Activated naive CD8-positive, alpha-beta T cell treated with anti-CD3 and anti-CD28 coated beads for 36 hours (primary cell): Measurements from ENCODE around the gene INF2. TPM values are rescaled to one million over a fixed set of nuclear protein-coding genes. Genes with fewer than 3 reads are reported as not detected.

Source experiments
- DNase-seq: peaks from one replicate; pipeline ENCODE4 v3.0.0; 2021
- H3K27ac Mint-ChIP-seq: one replicate; pipeline ENCODE4 v1.8.0; 2022; ENCODE audit warnings: mild to moderate bottlenecking, moderate library complexity, mixed read lengths
- H3K27me3 Mint-ChIP-seq: one replicate; pipeline ENCODE4 v1.8.0; 2022; ENCODE audit warnings: mild to moderate bottlenecking, mixed read lengths
- H3K36me3 Mint-ChIP-seq: one replicate; pipeline ENCODE4 v1.8.0; 2021; ENCODE audit warnings: mild to moderate bottlenecking, mixed read lengths
- H3K4me1 Mint-ChIP-seq: one replicate; pipeline ENCODE4 v1.8.0; 2021; ENCODE audit warnings: mixed read lengths
- H3K4me3 Mint-ChIP-seq: one replicate; pipeline ENCODE4 v1.8.0; 2022; ENCODE audit warnings: mild to moderate bottlenecking, moderate library complexity, mixed read lengths
- H3K9me3 Mint-ChIP-seq: one replicate; pipeline ENCODE4 v1.8.0; 2022; ENCODE audit warnings: mixed read lengths
- total RNA-seq, 2 experiments: library from RNA; stranded (reverse); gene quantifications; one replicate each; pipeline ENCODE4 v1.2.3, GENCODE V29; 2021

The INF2 gene
- total RNA-seq, 2 experiments from 2014 or later: 67.8 TPM

GRCh38 chr14:104732931-104733681, 43.7 kb downstream of the INF2 start:
- Mint-ChIP-seq H3K36me3 (no peaks in the 10 kb centered on the region), H3K27ac (no peak overlapping the region), H3K9me3 (no peaks in the 10 kb centered on the region), H3K4me1 (no peaks in the 10 kb centered on the region), H3K4me3 (no peak overlapping the region), H3K27me3 (no peaks in the 10 kb centered on the region)
- DNase-seq: no peak

- Mint-ChIP-seq H3K4me1 (no peaks in the 10 kb centered on the region), H3K27me3 (no peaks in the 10 kb centered on the region), H3K9me3 (no peaks in the 10 kb centered on the region), H3K4me3 (no peak overlapping the region), H3K27ac (no peak overlapping the region), H3K36me3 (no peaks in the 10 kb centered on the region)
- no peak for DNase-seq
Measured at GRCh38 chr14:104734051-104734587, 44.7 kb downstream of the INF2 start.

GRCh38 chr14:104734601-104734990, 45.2 kb downstream of the INF2 start:
- H3K36me3 Mint-ChIP-seq: no peaks in the 10 kb centered on the region
- H3K4me1 Mint-ChIP-seq: no peaks in the 10 kb centered on the region
- no peak overlapping the region for H3K27ac Mint-ChIP-seq
- no peaks in the 10 kb centered on the region for H3K27me3 Mint-ChIP-seq
- H3K9me3 Mint-ChIP-seq: no peaks in the 10 kb centered on the region
- DNase-seq: no peak
- no peak overlapping the region for H3K4me3 Mint-ChIP-seq

GRCh38 chr14:104734991-104735779, 45.8 kb downstream of the INF2 start:
- Mint-ChIP-seq H3K36me3 (no peaks in the 10 kb centered on the region), H3K4me1 (no peaks in the 10 kb centered on the region), H3K27me3 (no peaks in the 10 kb centered on the region), H3K4me3 (no peak overlapping the region), H3K9me3 (no peaks in the 10 kb centered on the region), H3K27ac (no peak overlapping the region)
- DNase-seq: no peak

- Mint-ChIP-seq H3K9me3 (no peaks in the 10 kb centered on the region), H3K4me3 (no peak overlapping the region), H3K27ac (no peak overlapping the region), H3K4me1 (no peaks in the 10 kb centered on the region), H3K36me3 (no peaks in the 10 kb centered on the region), H3K27me3 (no peaks in the 10 kb centered on the region)
- no peak for DNase-seq
Measured at GRCh38 chr14:104735830-104736642, 46.6 kb downstream of the INF2 start.

- Mint-ChIP-seq H3K4me3 (no peak overlapping the region), H3K9me3 (no peaks in the 10 kb centered on the region), H3K27me3 (no peaks in the 10 kb centered on the region), H3K36me3 (no peaks in the 10 kb centered on the region), H3K4me1 (no peaks in the 10 kb centered on the region), H3K27ac (no peak overlapping the region)
- DNase-seq: no peak
Measured at GRCh38 chr14:104738375-104739019, 49.1 kb downstream of the INF2 start.

DNA sequence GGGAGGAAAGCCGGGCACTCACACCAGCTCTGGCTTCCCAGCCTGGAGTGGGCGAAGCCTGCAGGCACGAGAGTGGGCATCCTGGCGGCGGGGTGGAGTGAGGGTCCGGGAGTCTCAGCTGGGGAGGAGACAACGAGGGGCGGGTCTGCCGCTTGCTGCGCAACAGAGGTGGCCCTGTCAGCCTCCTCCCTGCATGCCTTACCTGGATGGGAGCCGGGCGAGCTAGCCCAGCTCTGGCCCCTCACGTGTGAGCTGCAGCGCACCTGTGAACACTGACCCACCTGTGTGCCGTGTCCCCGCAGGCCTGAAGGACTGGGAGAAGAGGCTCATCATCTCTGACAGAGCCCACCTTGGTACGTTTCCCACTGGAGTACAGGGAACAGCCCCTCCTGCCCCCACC, 49.6 kb downstream of the INF2 start:
- Mint-ChIP-seq H3K4me1 (no peaks in the 10 kb centered on the region), H3K4me3 (no peak overlapping the region), H3K9me3 (no peaks in the 10 kb centered on the region), H3K36me3 (no peaks in the 10 kb centered on the region), H3K27ac (no peak overlapping the region), H3K27me3 (no peaks in the 10 kb centered on the region)
- no peak for DNase-seq

- DNase-seq: no peak
- no peak overlapping the region for H3K27ac Mint-ChIP-seq
- no peaks in the 10 kb centered on the region for H3K4me1 Mint-ChIP-seq
- no peaks in the 10 kb centered on the region for H3K36me3 Mint-ChIP-seq
- no peak overlapping the region for H3K4me3 Mint-ChIP-seq
- no peaks in the 10 kb centered on the region for H3K27me3 Mint-ChIP-seq
- no peaks in the 10 kb centered on the region for H3K9me3 Mint-ChIP-seq
Measured at GRCh38 chr14:104739546-104740516, 50.4 kb downstream of the INF2 start.

GRCh38 chr14:104741108-104741802, 51.8 kb downstream of the INF2 start:
- no peak overlapping the region for H3K4me3 Mint-ChIP-seq
- no peaks in the 10 kb centered on the region for H3K27me3 Mint-ChIP-seq
- H3K36me3 Mint-ChIP-seq: no peaks in the 10 kb centered on the region
- no peak for DNase-seq
- H3K4me1 Mint-ChIP-seq: peaks cover 6% of the 10 kb centered on the region
- no peak overlapping the region for H3K27ac Mint-ChIP-seq
- no peaks in the 10 kb centered on the region for H3K9me3 Mint-ChIP-seq

DNA sequence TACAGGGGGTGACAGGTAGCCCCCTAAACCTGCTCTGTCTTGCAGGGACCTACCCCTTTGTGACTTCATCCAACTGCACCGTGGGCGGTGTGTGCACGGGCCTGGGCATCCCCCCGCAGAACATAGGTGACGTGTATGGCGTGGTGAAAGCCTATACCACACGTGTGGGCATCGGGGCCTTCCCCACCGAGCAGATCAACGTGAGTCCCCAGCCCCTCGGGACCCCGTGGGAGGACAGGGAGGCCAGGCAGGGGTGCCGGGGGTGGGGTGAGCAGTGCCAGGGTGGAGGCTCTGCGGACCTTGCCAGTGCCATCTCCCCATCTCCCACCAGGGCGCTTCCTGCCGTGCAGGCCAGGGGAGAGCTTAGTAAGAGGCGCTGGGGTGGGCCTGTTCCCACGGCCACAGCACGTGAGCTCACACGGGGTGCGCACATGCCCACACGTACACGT, 52.4 kb downstream of the INF2 start:
- peaks cover 6% of the 10 kb centered on the region for H3K4me1 Mint-ChIP-seq
- no peak overlapping the region for H3K27ac Mint-ChIP-seq
- no peak overlapping the region for H3K4me3 Mint-ChIP-seq
- H3K36me3 Mint-ChIP-seq: no peaks in the 10 kb centered on the region
- no peak for DNase-seq
- H3K9me3 Mint-ChIP-seq: no peaks in the 10 kb centered on the region
- no peaks in the 10 kb centered on the region for H3K27me3 Mint-ChIP-seq

GRCh38 chr14:104742586-104743455, 53.4 kb downstream of the INF2 start:
- Mint-ChIP-seq H3K9me3 (no peaks in the 10 kb centered on the region), H3K27me3 (no peaks in the 10 kb centered on the region), H3K4me3 (no peak overlapping the region), H3K36me3 (no peaks in the 10 kb centered on the region), H3K4me1 (peaks cover 6% of the 10 kb centered on the region), H3K27ac (no peak overlapping the region)
- DNase-seq: no peak

DNA sequence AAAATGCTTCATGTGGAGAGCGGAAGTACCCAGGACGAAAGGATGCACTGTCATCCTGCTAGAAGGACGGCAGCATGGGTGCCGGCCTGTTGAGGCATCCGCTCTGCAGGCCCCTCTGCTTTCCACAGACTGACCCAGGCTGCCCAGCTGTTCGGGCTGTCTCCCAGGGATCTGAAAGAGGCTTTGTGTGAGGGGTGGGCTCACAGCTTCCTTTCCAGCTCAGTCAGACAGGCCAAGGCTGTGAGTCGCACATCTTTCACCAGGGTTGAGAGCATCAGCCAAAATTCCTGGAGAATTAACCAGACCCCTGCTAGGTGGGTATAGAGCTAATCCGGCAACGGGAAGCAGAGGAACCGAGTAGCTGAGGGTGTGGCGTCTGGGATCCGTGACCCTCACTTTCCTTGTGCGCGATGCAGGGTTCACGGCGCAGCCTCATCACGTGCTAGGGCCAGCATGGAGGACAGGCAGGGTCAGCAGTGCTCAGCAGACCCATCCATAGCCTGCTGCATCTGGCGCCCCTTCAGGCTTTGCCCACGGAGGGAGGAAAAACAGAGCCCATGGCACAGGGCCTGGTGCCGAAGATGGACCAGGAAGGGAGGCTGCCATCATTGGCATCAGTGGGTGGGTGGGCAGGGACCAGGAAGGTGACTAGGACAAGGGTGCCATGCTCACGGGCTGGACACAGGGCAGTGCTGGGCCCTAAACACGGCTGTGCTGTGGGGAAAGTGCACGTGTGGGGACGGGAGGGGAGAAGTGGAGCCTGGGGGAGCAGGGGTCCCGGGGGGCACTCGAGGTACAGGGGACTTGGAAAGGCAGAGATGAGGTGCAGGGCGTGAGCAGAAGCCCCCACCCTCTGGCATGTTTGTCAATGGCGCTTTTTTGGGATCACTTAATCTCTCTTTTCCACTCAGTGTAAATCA, 54.3 kb downstream of the INF2 start:
- H3K4me3 Mint-ChIP-seq: no peak overlapping the region
- no peak for DNase-seq
- H3K27me3 Mint-ChIP-seq: no peaks in the 10 kb centered on the region
- H3K27ac Mint-ChIP-seq: no peak overlapping the region
- no peaks in the 10 kb centered on the region for H3K36me3 Mint-ChIP-seq
- no peaks in the 10 kb centered on the region for H3K9me3 Mint-ChIP-seq
- peaks cover 6% of the 10 kb centered on the region for H3K4me1 Mint-ChIP-seq
